WERI-Rb-1 (cell line): ENCODE data around the gene KIAA1328.

Experiments
- DNase-seq: peaks from one replicate; pipeline ENCODE4 v3.0.0-alpha.2; 2020
- H3K27ac ChIP-seq: fragments of 250-450 bp; sonication (Bioruptor Pico); 2 replicates; pipeline ENCODE4 v1.5.1; 2020; ENCODE audit warnings: mild to moderate bottlenecking, moderate library complexity
- H3K27me3 ChIP-seq: fragments of 250-450 bp; sonication (Bioruptor Pico); 2 replicates; pipeline ENCODE4 v1.5.1; 2021; ENCODE audit warnings: mild to moderate bottlenecking, low read depth, moderate library complexity; ENCODE audit not compliant: insufficient read depth, severe bottlenecking
- H3K36me3 ChIP-seq: fragments of 250-450 bp; sonication (Bioruptor Pico); 2 replicates; pipeline ENCODE4 v1.5.1; 2020; ENCODE audit warnings: mild to moderate bottlenecking, moderate library complexity
- H3K4me3 ChIP-seq: 2 replicates; pipeline ENCODE4 v1.5.1; 2011; ENCODE audit warnings: low read depth, mild to moderate bottlenecking, control low read depth, low read length
- H3K9me3 ChIP-seq: fragments of 250-450 bp; sonication (Bioruptor Pico); 2 replicates; pipeline ENCODE4 v1.5.1; 2021; ENCODE audit warnings: mild to moderate bottlenecking, moderate library complexity; ENCODE audit not compliant: severe bottlenecking
- TF ChIP-seq, protein P1 (sequence below): IDR thresholded peaks from 2 replicates; pipeline ENCODE4 v1.5.1; 2011; ENCODE audit warnings: low read depth, mild to moderate bottlenecking, control low read depth, inconsistent platforms, low read length

Gene KIAA1328

DNA sequence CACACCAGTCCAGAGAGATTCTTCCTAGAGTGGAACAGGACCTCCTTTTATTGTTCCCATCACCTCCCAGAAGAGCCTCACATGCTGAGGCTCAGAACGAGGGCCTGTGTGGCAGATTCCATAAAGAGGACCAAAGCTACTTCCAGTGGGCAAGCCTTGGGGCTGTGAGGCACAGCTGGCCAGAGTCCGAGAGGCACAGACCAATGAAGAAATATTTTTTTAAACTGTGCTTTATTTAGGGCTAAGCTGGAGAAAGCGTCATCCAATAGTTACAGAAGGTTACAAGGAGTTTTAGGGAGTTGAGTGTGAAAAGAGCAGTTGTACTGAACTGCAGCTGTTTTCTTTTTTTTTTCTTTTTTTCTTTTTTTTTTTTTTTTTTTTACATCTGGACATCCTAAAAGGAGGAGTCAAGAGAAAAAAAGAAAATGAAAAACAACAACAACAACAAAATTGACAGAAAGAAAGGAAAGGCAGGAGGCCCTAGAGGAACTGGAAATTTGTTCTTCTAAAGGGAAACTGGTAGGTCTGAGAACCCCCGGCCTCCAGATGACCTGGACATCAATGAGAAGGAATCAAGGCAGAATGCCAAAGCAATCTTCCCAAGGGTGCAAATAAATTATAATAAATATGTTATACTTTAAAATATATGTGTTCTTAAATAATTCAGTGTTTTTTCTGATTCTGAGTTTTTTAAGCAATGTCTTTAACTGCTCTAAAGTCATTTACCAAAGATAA, 414.1 kb downstream of the KIAA1328 start:
- TF ChIP-seq, protein P1, sequence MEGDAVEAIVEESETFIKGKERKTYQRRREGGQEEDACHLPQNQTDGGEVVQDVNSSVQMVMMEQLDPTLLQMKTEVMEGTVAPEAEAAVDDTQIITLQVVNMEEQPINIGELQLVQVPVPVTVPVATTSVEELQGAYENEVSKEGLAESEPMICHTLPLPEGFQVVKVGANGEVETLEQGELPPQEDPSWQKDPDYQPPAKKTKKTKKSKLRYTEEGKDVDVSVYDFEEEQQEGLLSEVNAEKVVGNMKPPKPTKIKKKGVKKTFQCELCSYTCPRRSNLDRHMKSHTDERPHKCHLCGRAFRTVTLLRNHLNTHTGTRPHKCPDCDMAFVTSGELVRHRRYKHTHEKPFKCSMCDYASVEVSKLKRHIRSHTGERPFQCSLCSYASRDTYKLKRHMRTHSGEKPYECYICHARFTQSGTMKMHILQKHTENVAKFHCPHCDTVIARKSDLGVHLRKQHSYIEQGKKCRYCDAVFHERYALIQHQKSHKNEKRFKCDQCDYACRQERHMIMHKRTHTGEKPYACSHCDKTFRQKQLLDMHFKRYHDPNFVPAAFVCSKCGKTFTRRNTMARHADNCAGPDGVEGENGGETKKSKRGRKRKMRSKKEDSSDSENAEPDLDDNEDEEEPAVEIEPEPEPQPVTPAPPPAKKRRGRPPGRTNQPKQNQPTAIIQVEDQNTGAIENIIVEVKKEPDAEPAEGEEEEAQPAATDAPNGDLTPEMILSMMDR, result no peak
- Histone ChIP-seq H3K36me3 (no peaks in the 10 kb centered on the region), H3K27me3 (no peaks in the 10 kb centered on the region), H3K27ac (no peak overlapping the region), H3K4me3 (no peak overlapping the region), H3K9me3 (no peaks in the 10 kb centered on the region)
- DNase-seq, result no peak

DNA sequence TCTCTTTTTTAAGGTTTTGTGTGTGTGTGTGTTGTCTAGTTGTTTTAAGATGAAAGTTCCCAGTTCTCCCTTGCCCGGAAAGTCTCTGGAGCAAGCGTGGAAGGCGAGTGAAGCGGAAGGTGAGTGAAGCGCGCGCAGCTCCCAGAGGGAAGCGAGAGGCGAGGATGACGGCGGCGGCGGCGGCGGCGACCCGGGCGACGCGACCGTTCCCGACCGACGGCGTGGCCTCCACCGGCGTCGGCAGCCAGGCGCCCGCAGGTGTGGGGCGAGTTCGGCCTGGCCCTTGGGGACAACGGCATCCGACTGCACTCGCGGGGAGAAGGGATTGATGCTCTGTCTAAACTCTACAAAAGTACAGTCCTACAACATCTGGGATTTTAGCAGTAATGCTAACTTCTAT, 414.8 kb downstream of the KIAA1328 start:
- TF ChIP-seq, protein P1, result no peak
- H3K4me3 ChIP-seq, result no peak overlapping the region
- no peak for DNase-seq

DNA sequence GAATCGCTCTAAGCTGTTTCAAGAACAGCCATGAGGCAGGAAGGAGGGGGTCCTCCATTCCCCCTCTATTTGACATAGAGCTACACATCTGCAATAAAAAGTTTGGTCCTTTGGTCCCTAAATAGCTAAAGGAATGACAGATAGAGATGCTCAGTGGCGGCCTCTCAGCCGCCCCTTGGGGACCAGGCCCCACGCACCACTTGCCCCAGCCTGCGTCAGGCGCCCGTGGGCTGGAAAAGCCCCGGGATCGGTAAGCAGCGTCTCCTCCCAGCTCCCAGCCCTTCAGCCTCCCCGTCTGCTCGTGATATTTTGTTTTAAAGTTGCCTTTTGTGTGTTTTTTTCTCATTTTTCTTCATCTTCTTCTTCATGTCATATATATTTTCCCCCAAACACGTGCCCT, 415.7 kb downstream of the KIAA1328 start:
- DNase-seq, result no peak
- H3K4me3 ChIP-seq, result no peak overlapping the region

More for the DNA sequence above, 414.8 kb downstream of the KIAA1328 start:
- H3K9me3 ChIP-seq, result no peaks in the 10 kb centered on the region
- H3K27me3 ChIP-seq, result no peaks in the 10 kb centered on the region
- no peaks in the 10 kb centered on the region for H3K36me3 ChIP-seq
- H3K27ac ChIP-seq, result no peak overlapping the region

GRCh38 chr18:37246779-37247340, 417.9 kb downstream of the KIAA1328 start:
- H3K27ac ChIP-seq, result no peak overlapping the region
- no peaks in the 10 kb centered on the region for H3K9me3 ChIP-seq
- DNase-seq, result no peak
- no peaks in the 10 kb centered on the region for H3K36me3 ChIP-seq
- no peak overlapping the region for H3K4me3 ChIP-seq
- no peaks in the 10 kb centered on the region for H3K27me3 ChIP-seq
- TF ChIP-seq, protein P1, result no peak

More for the DNA sequence above, 415.7 kb downstream of the KIAA1328 start:
- no peaks in the 10 kb centered on the region for H3K27me3 ChIP-seq
- no peaks in the 10 kb centered on the region for H3K9me3 ChIP-seq
- no peak overlapping the region for H3K27ac ChIP-seq
- TF ChIP-seq, protein P1, result no peak
- no peaks in the 10 kb centered on the region for H3K36me3 ChIP-seq

- H3K27ac ChIP-seq, result no peak overlapping the region
- no peaks in the 10 kb centered on the region for H3K27me3 ChIP-seq
- no peak for DNase-seq
- TF ChIP-seq, protein P1, result no peak
- H3K9me3 ChIP-seq, result no peaks in the 10 kb centered on the region
- no peak overlapping the region for H3K4me3 ChIP-seq
- H3K36me3 ChIP-seq, result no peaks in the 10 kb centered on the region
These were observed 418.7 kb downstream of the KIAA1328 start for GRCh38 chr18:37247497-37248161.
